ENCODE data around the gene DUSP6. TPM values are rescaled to one million over a fixed set of nuclear protein-coding genes. Genes with fewer than 3 reads are reported as not detected.

Gene DUSP6
- total RNA-seq, 1 experiment from 2014 or later: 20.3 TPM

DNA sequence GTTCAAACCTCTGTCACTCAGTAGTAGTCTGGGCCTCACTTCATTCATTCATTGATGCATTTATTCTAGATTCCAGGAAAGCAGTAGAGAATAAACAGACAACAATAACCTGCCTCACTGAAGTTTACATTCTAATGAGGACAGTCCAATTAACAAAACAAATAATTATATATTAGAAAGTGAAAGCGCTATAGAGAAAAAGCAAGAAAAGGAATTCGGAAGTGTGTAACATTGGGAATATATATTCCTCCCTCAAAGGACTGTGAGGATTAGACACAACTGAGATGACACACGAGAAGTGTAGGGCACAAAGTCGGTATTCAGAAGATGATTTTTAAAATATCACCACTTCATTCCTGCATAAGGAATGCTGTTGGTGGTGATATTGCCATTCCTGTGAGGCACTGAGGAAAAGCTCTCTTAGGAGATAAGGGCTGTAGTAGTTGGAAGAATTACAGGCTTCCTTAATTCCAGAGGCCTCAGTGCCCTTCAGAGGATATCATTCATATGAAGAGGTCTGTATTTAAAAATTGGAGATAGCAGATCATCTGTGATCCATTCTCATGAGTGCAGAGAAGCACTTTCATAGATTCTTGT is 3.9 kb upstream of the DUSP6 start:
- intact Hi-C loops (cut with micrococcal nuclease; ENCODE audit: unreplicated experiment): loop anchor here (10.0 kb wide), 1 partner anchor 301 kb away; no protein-coding TSS in a partner anchor
- CTCF ChIA-PET: no interaction called here
- in situ Hi-C loops (cut with HindIII; ENCODE audit: low pct_unique_long_range_greater_than_20kb, low sequenced_read_pairs): no loop called here

GRCh38 chr12:89355243-89356068 is 3.2 kb upstream of the DUSP6 start:
- CTCF ChIA-PET: no interaction called here
- in situ Hi-C loops (cut with HindIII; ENCODE audit: low pct_unique_long_range_greater_than_20kb, low sequenced_read_pairs) (no loop called here), intact Hi-C loops (cut with micrococcal nuclease; ENCODE audit: unreplicated experiment) (loop anchor here (10.0 kb wide), 1 partner anchor 301 kb away; no protein-coding TSS in a partner anchor)
- no peak for TF ChIP-seq TCF7L2 (IDR thresholded peaks at IDR 0.05; ENCODE audit: low read depth, low read length)
- TF ChIP-seq SIN3A (IDR thresholded peaks at IDR 0.05; ENCODE audit: borderline replicate concordance, insufficient read depth, low read depth, low read length): no peak
- TF ChIP-seq POLR2AphosphoS5 (IDR thresholded peaks at IDR 0.05; ENCODE audit: low read depth, low read length): no peak
- TF ChIP-seq, protein P1, sequence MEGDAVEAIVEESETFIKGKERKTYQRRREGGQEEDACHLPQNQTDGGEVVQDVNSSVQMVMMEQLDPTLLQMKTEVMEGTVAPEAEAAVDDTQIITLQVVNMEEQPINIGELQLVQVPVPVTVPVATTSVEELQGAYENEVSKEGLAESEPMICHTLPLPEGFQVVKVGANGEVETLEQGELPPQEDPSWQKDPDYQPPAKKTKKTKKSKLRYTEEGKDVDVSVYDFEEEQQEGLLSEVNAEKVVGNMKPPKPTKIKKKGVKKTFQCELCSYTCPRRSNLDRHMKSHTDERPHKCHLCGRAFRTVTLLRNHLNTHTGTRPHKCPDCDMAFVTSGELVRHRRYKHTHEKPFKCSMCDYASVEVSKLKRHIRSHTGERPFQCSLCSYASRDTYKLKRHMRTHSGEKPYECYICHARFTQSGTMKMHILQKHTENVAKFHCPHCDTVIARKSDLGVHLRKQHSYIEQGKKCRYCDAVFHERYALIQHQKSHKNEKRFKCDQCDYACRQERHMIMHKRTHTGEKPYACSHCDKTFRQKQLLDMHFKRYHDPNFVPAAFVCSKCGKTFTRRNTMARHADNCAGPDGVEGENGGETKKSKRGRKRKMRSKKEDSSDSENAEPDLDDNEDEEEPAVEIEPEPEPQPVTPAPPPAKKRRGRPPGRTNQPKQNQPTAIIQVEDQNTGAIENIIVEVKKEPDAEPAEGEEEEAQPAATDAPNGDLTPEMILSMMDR (IDR thresholded peaks at IDR 0.05): no peak; the same call in 1 of the 2 replicates
- TF ChIP-seq REST (IDR thresholded peaks at IDR 0.05; ENCODE audit: insufficient read depth in 1 of 2, low read depth in 2 of 2, low read length in 1 of 2): no peak
- H3K36me3 ChIP-seq (ENCODE audit: control insufficient read depth, insufficient read depth, low read length): peaks cover 4% of the 10 kb centered on the region; the same call in 1 of the 2 replicates
- H3K4me3 ChIP-seq (ENCODE audit: low read depth in 2 of 2, low read length in 2 of 2): peak overlapping the region; percentile 86 to 88
- BruUV-seq (replicated peaks): TSS peak; percentile 36
- H3K27me3 ChIP-seq (ENCODE audit: control insufficient read depth, insufficient read depth, low read length): no peaks in the 10 kb centered on the region
- peaks cover 8% of the 10 kb centered on the region; the same call in 1 of the 2 replicates for H3K4me1 ChIP-seq (ENCODE audit: control insufficient read depth, insufficient read depth, low read length)
- DNase-seq (ENCODE audit: low read depth, low spot score) (no peak), ATAC-seq (no peak)
- no peaks in the 10 kb centered on the region for H3K9me3 ChIP-seq (ENCODE audit: control insufficient read depth, insufficient read depth, low read depth, low read length)
- H3K27ac ChIP-seq (ENCODE audit: low read length): peak overlapping the region; percentile 86
- POLR2A ChIA-PET: no interaction called here

More for the DNA sequence above, 3.9 kb upstream of the DUSP6 start:
- ATAC-seq: no peak
- H3K27ac ChIP-seq (ENCODE audit: low read length): peak overlapping the region; percentile 86; the same call in 1 of the 2 replicates
- no TSS peak for BruUV-seq (replicated peaks)
- POLR2A ChIA-PET: no interaction called here
- DNase-seq (ENCODE audit: low read depth, low spot score): no peak
- H3K4me3 ChIP-seq (ENCODE audit: low read depth in 2 of 2, low read length in 2 of 2): no peak overlapping the region
- no peaks in the 10 kb centered on the region for H3K9me3 ChIP-seq (ENCODE audit: control insufficient read depth, insufficient read depth, low read depth, low read length)
- peaks cover under 1% of the 10 kb centered on the region; the same call in 1 of the 2 replicates for H3K36me3 ChIP-seq (ENCODE audit: control insufficient read depth, insufficient read depth, low read length)
- TF ChIP-seq POLR2AphosphoS5 (IDR thresholded peaks at IDR 0.05; ENCODE audit: low read depth, low read length): no peak
- TF ChIP-seq, protein P1 (IDR thresholded peaks at IDR 0.05): no peak
- TF ChIP-seq TCF7L2 (IDR thresholded peaks at IDR 0.05; ENCODE audit: low read depth, low read length): no peak
- no peak for TF ChIP-seq REST (IDR thresholded peaks at IDR 0.05; ENCODE audit: insufficient read depth in 1 of 2, low read depth in 2 of 2, low read length in 1 of 2)
- TF ChIP-seq SIN3A (IDR thresholded peaks at IDR 0.05; ENCODE audit: borderline replicate concordance, insufficient read depth, low read depth, low read length): no peak
- peaks cover 8% of the 10 kb centered on the region; the same call in 1 of the 2 replicates for H3K4me1 ChIP-seq (ENCODE audit: control insufficient read depth, insufficient read depth, low read length)
- H3K27me3 ChIP-seq (ENCODE audit: control insufficient read depth, insufficient read depth, low read length): no peaks in the 10 kb centered on the region

All from Panc1 (cell line).